Thoracic aorta (tissue), 2 donors: ENCODE data around the gene PDE10A. TPM values are rescaled to one million over a fixed set of nuclear protein-coding genes. Genes with fewer than 3 reads are reported as not detected.

Source experiments
- ATAC-seq: fragments of 150-250 bp; one replicate; pipeline ENCODE4 v1.8.0; 2017; ENCODE audit warnings: low read depth; ENCODE audit not compliant: insufficient number of reproducible peaks, low FRiP score
- DNase-seq: peaks from one replicate; pipeline ENCODE4 v3.0.0-alpha.2; 2020; ENCODE audit warnings: low spot score
- H3K27ac ChIP-seq, 2 donors: fragments of 200-600 bp; sonication (generic); 1 replicate in 1 of 2; 2 replicates in 1 of 2; pipeline ENCODE4 v1.5.1; 2016; ENCODE audit warnings: mild to moderate bottlenecking in 2 of 2, moderate library complexity in 2 of 2
- H3K27me3 ChIP-seq: fragments of 200-600 bp; sonication (generic); replicated peaks from 2 replicates; pipeline ENCODE4 v1.6.0; 2016; ENCODE audit warnings: mild to moderate bottlenecking; ENCODE audit not compliant: insufficient read depth
- H3K36me3 ChIP-seq: fragments of 200-600 bp; sonication (generic); one replicate; pipeline ENCODE4 v1.5.1; 2016
- H3K4me1 ChIP-seq, 2 donors: fragments of 200-600 bp; sonication (generic); 1 replicate in 1 of 2; 2 replicates in 1 of 2; pipeline versions ENCODE4 v1.5.1 to v1.6.0; 2016; ENCODE audit warnings: low read depth in 2 of 2, mild to moderate bottlenecking in 1 of 2; ENCODE audit not compliant: control insufficient read depth in 1 of 2
- H3K4me3 ChIP-seq: fragments of 200-600 bp; sonication (generic); 2 replicates; pipeline ENCODE4 v1.5.1; 2016; ENCODE audit warnings: mild to moderate bottlenecking
- H3K9me3 ChIP-seq: fragments of 200-600 bp; sonication (generic); 2 replicates; pipeline ENCODE4 v1.5.1; 2016
- CTCF ChIP-seq: fragments of 200-600 bp; sonication (generic); IDR thresholded peaks from one replicate; pipeline ENCODE4 v1.5.1; 2019; ENCODE audit warnings: antibody characterized with exemption
- total RNA-seq, 2 donors: library from RNA; depleted of rRNA; stranded (reverse); fragments of >200 nt; gene quantifications; one replicate each; pipeline versions ENCODE4 v1.1.0 to v1.2.3, GENCODE V29; 2016

Gene PDE10A
- total RNA-seq, 2 donors from 2014 or later = 7.0 to 20.8 TPM

GRCh38 chr6:165292657-165293056 lies 370.4 kb downstream of the PDE10A start:
- Histone ChIP-seq H3K9me3 (no peaks in the 10 kb centered on the region), H3K4me1 (no peaks in the 10 kb centered on the region), H3K27me3 (no peaks in the 10 kb centered on the region), H3K36me3 (no peaks in the 10 kb centered on the region), H3K4me3 (no peak overlapping the region), H3K27ac (no peak overlapping the region)
- no peak for TF ChIP-seq CTCF
- ATAC-seq = no peak
- DNase-seq = no peak
